Nephron progenitor cell (in vitro differentiated cells): ENCODE measurements around the gene ARHGAP26.
"Not testable (repeated sequence)": the region's sequence is repeated elsewhere in the genome, so short reads cannot be mapped to it uniquely, and the experiment has no call there.

Source experiments
- DNase-seq: peaks from one replicate; pipeline ENCODE4 v3.0.0; 2021
- H3K27ac Mint-ChIP-seq: 2 replicates; pipeline ENCODE4 v1.8.0; 2021; ENCODE audit warnings: mild to moderate bottlenecking, moderate library complexity, mixed read lengths
- H3K27me3 Mint-ChIP-seq: 2 replicates; pipeline ENCODE4 v1.8.0; 2021; ENCODE audit warnings: mild to moderate bottlenecking, low read depth, mixed read lengths; ENCODE audit not compliant: poor library complexity
- H3K36me3 Mint-ChIP-seq: 2 replicates; pipeline ENCODE4 v1.8.0; 2021; ENCODE audit warnings: low read depth, mixed read lengths
- H3K4me1 Mint-ChIP-seq: 2 replicates; pipeline ENCODE4 v1.8.0; 2021; ENCODE audit warnings: mixed read lengths
- H3K4me3 Mint-ChIP-seq: 2 replicates; pipeline ENCODE4 v1.8.0; 2021; ENCODE audit warnings: mild to moderate bottlenecking, moderate library complexity, mixed read lengths
- H3K9me3 Mint-ChIP-seq: 2 replicates; pipeline ENCODE4 v1.8.0; 2021; ENCODE audit warnings: mild to moderate bottlenecking, moderate library complexity, mixed read lengths
- TF ChIP-seq, protein P1 (sequence below): fragments of 200-600 bp; sonication (generic); IDR thresholded peaks from 2 replicates; pipeline ENCODE4 v1.5.0; 2021; ENCODE audit warnings: antibody characterized with exemption

ARHGAP26 gene

DNA sequence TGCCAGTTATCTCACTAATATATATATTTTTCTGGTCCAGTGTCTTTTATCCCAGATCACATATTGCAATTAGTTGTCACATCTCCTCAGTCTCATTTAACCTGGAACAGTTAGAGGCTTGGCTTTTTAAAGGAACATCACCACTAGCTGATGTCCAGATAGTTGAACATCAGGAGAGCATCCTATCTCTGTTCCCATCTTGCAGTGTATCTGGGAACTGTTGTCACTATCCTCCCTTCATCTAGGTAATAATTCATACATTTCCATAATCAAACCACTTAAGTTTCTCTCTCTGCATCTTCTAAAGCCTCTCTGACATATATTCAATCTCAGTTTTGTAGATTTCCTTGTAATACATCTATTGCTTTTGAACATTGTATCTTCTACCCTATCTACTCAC is 175.7 kb downstream of the ARHGAP26 start:
- DNase-seq, result no peak
- Mint-ChIP-seq H3K27ac (no peak overlapping the region), H3K9me3 (no peaks in the 10 kb centered on the region), H3K4me3 (no peak overlapping the region), H3K27me3 (no peaks in the 10 kb centered on the region), H3K4me1 (no peaks in the 10 kb centered on the region), H3K36me3 (no peaks in the 10 kb centered on the region)
- TF ChIP-seq, protein P1, sequence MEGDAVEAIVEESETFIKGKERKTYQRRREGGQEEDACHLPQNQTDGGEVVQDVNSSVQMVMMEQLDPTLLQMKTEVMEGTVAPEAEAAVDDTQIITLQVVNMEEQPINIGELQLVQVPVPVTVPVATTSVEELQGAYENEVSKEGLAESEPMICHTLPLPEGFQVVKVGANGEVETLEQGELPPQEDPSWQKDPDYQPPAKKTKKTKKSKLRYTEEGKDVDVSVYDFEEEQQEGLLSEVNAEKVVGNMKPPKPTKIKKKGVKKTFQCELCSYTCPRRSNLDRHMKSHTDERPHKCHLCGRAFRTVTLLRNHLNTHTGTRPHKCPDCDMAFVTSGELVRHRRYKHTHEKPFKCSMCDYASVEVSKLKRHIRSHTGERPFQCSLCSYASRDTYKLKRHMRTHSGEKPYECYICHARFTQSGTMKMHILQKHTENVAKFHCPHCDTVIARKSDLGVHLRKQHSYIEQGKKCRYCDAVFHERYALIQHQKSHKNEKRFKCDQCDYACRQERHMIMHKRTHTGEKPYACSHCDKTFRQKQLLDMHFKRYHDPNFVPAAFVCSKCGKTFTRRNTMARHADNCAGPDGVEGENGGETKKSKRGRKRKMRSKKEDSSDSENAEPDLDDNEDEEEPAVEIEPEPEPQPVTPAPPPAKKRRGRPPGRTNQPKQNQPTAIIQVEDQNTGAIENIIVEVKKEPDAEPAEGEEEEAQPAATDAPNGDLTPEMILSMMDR, result no peak

DNA sequence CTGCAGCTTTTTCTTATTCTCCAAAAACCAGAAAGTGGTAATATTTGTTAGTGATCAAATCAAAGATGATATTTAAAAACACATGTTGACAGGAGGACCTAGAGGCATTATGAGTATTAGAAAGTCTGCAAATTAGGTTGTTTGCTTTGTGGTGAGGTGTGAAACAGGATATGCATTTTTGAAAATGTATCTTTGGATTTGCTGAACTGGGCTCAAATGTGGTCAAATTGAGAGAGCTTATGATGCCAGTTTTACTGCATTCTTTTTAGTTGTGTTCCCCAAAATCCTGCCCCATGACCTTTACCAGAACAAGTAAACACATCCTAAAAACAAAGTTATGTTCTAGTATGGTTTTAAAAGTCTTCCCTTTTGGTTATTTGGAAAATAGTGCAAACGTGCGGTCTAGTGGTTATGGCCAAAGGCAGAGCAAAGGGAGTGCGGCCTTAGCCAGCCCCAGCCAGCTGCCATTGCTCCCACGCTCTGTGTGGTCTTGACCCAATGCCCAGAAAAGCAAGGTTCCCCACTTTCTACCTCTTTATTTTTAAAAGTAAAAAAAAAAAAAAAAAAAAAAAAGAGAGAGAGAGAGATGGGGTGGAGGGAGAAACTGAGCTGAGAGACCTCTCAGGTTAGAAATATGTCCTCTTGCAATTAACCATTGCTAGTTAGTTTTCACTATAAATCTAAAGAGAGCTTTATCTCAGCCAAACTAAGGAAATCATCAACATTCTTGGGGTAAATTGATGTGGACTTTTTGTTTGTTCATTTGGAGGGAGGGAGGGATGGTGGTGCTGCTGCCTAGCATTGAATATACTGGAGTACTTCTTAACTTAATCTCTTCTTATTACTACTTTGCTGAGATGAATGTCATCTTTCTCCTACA is 176.6 kb downstream of the ARHGAP26 start:
- Mint-ChIP-seq H3K27ac (no peak overlapping the region), H3K9me3 (no peaks in the 10 kb centered on the region)
- TF ChIP-seq, protein P1, result no peak

DNA sequence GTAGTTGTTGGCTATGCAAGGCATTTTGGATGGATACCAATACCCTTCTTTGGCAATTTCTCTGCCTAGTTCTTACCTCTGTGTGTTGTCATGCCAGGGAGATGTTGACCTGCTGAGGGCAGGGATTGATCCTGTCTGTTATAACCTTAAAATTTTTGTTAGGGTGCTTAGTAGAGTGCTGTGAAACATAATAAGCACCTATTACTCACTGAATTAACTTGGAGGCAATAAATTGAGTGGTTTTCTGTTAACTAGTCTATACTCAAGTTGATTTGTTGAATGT is 177.2 kb downstream of the ARHGAP26 start:
- no peaks in the 10 kb centered on the region for H3K27me3 Mint-ChIP-seq
- no peak overlapping the region for H3K27ac Mint-ChIP-seq
- H3K36me3 Mint-ChIP-seq, result no peaks in the 10 kb centered on the region
- TF ChIP-seq, protein P1, result no peak
- no peaks in the 10 kb centered on the region for H3K4me1 Mint-ChIP-seq
- no peak for DNase-seq
- no peak overlapping the region for H3K4me3 Mint-ChIP-seq
- H3K9me3 Mint-ChIP-seq, result peaks cover 5% of the 10 kb centered on the region

More for the DNA sequence above, 176.6 kb downstream of the ARHGAP26 start:
- Mint-ChIP-seq H3K4me1 (no peaks in the 10 kb centered on the region), H3K27me3 (no peaks in the 10 kb centered on the region), H3K4me3 (no peak overlapping the region), H3K36me3 (no peaks in the 10 kb centered on the region)
- DNase-seq, result no peak

DNA sequence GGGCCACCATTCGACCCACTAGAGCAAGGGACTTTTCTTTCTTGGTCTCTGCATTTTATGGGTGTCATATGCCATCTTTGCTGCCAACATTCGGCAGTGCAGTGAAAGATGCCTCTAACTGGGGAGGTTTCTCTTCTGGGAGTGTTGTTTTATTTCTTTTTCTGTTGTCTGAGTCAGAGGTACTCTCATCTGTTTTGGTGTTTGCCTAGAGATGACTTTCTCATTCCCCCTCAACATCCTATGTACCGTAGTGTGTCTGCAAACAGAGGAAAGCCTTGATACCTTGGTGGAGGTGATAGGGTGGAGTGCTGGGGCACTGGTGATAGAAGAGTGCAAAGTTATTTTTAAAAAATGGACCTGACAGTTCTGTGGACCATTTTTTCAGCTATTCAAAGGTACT is 182.1 kb downstream of the ARHGAP26 start:
- no peaks in the 10 kb centered on the region for H3K27me3 Mint-ChIP-seq
- H3K36me3 Mint-ChIP-seq, result no peaks in the 10 kb centered on the region
- TF ChIP-seq, protein P1, result no peak
- H3K4me1 Mint-ChIP-seq, result no peaks in the 10 kb centered on the region
- H3K9me3 Mint-ChIP-seq, result peaks cover 13% of the 10 kb centered on the region
- no peak overlapping the region for H3K4me3 Mint-ChIP-seq
- no peak for DNase-seq
- peak overlapping the region; percentile 60 for H3K27ac Mint-ChIP-seq

DNA sequence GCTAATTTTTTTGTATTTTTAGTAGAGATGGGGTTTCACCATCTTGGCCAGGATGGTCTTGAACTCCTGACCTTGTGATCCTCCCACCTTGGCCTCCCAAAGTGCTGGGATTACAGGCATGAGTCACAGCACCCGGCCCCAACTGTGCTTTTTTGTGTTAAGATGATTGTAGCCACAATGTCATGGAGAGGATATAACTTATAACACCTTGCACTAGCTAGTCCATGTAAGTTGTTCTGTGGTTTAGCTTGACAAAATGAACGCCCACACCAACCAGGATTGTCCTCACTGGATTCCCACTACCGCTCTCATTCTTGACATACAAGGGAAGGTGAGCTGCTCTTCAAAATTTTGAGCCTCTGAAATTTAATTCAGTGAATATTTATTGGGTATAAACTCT is 182.7 kb downstream of the ARHGAP26 start:
- DNase-seq, H3K36me3 Mint-ChIP-seq, H3K4me3 Mint-ChIP-seq, H3K4me1 Mint-ChIP-seq, H3K27me3 Mint-ChIP-seq, H3K27ac Mint-ChIP-seq: not testable (repeated sequence)
- H3K9me3 Mint-ChIP-seq, result peaks cover 19% of the 10 kb centered on the region

DNA sequence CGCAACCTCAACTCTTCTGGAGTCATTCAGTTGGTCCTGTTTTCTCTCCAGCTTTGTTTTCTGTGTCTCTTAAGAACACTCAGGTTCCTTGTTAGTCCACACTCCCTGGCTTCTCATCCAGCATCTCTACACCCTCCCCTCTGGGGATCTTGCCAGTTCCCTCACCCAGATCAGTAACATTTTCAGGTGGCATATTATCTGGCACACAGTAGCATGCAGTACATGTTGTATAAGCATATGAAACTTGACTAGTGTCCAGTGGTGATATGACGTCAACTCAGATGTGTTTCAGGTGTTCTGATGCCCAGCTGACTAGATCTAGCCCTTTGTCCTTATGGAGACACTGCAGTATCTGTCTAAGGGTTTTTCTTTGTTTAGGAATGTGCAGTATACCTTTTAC is 184.3 kb downstream of the ARHGAP26 start:
- peaks cover 19% of the 10 kb centered on the region for H3K9me3 Mint-ChIP-seq
- DNase-seq, result no peak
- H3K36me3 Mint-ChIP-seq, result no peaks in the 10 kb centered on the region
- TF ChIP-seq, protein P1, result no peak
- H3K4me3 Mint-ChIP-seq, result no peak overlapping the region
- H3K4me1 Mint-ChIP-seq, result peaks cover 7% of the 10 kb centered on the region
- H3K27me3 Mint-ChIP-seq, result no peaks in the 10 kb centered on the region
- H3K27ac Mint-ChIP-seq, result no peak overlapping the region
